Measurements from ENCODE around the gene SLC16A11. TPM values are rescaled to one million over a fixed set of nuclear protein-coding genes. Genes with fewer than 3 reads are reported as not detected.
"Not testable (repeated sequence)": the region's sequence is repeated elsewhere in the genome, so short reads cannot be mapped to it uniquely, and the experiment has no call there.

SLC16A11 gene, protein sequence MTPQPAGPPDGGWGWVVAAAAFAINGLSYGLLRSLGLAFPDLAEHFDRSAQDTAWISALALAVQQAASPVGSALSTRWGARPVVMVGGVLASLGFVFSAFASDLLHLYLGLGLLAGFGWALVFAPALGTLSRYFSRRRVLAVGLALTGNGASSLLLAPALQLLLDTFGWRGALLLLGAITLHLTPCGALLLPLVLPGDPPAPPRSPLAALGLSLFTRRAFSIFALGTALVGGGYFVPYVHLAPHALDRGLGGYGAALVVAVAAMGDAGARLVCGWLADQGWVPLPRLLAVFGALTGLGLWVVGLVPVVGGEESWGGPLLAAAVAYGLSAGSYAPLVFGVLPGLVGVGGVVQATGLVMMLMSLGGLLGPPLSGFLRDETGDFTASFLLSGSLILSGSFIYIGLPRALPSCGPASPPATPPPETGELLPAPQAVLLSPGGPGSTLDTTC
- not detected for total RNA-seq

DNA sequence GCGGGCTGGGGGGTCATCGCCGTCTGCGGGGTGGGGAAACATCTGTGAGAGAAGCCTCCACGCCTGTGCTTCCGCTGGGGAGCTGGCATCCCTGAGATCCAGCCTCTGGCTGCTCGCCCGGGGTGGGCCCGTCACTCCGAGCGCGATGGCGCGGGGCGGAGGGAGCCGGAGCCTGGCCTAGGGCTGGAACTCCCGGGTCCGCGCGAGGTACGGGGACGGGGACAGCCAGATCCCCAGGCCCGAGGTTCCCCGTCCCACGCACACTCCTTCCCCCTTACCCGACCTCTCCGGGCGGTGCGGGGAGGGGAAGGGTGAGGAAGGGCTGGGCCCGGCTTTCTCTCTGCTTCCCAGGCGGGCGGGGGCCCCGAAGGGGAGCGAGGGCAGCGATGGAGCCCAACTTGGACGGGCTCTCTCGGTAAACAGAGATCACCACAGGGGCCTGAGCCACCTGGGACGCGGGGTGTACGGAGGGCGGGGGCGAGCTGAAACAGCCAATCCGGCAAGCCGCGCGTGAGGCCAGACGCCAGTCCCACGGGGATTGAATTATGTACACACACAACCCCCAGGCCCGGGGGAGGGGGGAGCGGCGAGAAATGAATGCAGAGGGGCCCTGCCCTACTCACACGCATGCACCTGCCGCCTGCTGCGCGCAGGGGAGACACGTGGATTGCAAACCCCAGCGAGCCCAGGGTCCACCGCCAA, at the start of gene SLC16A11:
Gene SLC16A11, minus strand, starts transcription at position 596 of the 702 bp plus-strand sequence. Its CDS starts 579 bp downstream, at position 17.
- H3K4me1 ChIP-seq: peaks cover 12 to 22% of the 10 kb centered on the region in 2 donors
- H3K27ac ChIP-seq: no peak within 1 kb of the TSS
- TF ChIP-seq, protein P1, sequence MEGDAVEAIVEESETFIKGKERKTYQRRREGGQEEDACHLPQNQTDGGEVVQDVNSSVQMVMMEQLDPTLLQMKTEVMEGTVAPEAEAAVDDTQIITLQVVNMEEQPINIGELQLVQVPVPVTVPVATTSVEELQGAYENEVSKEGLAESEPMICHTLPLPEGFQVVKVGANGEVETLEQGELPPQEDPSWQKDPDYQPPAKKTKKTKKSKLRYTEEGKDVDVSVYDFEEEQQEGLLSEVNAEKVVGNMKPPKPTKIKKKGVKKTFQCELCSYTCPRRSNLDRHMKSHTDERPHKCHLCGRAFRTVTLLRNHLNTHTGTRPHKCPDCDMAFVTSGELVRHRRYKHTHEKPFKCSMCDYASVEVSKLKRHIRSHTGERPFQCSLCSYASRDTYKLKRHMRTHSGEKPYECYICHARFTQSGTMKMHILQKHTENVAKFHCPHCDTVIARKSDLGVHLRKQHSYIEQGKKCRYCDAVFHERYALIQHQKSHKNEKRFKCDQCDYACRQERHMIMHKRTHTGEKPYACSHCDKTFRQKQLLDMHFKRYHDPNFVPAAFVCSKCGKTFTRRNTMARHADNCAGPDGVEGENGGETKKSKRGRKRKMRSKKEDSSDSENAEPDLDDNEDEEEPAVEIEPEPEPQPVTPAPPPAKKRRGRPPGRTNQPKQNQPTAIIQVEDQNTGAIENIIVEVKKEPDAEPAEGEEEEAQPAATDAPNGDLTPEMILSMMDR (IDR thresholded peaks at IDR 0.05): no peak
- H3K36me3 ChIP-seq: no peaks in the 10 kb centered on the region
- H3K4me3 ChIP-seq: peak within 1 kb of the TSS; percentile 43 to 63
- H3K9me3 ChIP-seq: no peaks in the 10 kb centered on the region
- DNase-seq (ENCODE audit: low spot score in 2 of 2): no peak
- intact Hi-C loops (cut with DNase I): loop anchor here (2.0 kb wide), 1 partner anchor 93 kb away; no protein-coding TSS in a partner anchor
- H3K27me3 ChIP-seq: peaks cover 7% of the 10 kb centered on the region

DNA sequence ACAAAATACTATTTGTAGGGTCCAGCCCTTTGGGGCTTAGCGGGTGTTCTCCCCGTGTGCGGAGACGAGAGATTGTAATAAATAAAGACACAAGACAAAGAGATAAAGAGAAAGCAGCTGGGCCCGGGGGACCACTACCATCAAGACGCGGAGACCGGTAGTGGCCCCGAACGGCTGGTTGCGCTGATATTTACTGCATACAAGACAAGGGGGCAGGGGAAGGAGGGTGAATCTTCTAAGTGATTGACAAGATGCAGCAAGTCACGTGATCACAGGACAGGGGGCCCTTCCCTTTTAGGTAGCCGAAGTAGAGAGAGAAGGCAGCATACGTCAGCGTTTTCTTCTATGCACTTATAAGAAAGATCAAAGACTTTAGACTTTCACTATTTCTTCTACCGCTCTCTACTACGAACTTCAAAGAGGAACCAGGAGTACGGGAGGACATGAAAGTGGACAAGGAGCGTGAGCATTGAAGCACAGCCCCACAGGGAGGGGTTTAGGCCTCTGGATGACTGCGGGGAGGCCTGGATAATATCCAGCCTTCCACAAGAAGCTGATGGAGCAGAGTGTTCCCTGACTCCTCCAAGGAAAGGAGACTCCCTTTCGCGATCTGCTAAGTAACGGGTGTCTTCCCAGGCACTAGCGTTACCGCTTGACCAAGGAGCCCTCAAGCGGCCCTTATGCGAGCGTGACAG, 47.6 kb upstream of the SLC16A11 start:
- H3K36me3 ChIP-seq; H3K27ac ChIP-seq; intact Hi-C loops (cut with DNase I); H3K4me1 ChIP-seq; H3K4me3 ChIP-seq; H3K9me3 ChIP-seq; H3K27me3 ChIP-seq: not testable (repeated sequence)
- DNase-seq (ENCODE audit: low spot score in 2 of 2): peak in 1 of 2 donors; percentile 50

DNA sequence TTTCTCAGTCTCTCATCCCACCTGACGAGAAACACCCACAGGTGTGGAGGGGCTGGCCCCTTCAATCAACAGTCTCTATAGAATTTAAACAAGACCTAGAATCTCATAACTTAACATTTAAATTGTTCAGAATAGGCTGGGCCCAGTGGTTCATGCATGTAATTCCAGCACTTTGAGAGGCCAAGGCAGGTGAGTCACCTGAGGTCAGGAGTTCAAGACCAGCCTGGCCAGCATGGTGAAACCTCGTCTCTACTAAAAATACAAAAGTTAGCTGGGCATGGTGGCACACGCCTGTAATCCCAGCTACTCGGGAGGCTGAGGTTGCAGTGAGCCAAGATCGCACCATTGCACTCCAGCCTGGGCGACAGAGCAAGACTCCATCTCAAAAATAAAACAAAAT, 45.7 kb upstream of the SLC16A11 start:
- H3K36me3 ChIP-seq; DNase-seq (ENCODE audit: low spot score in 2 of 2); intact Hi-C loops (cut with DNase I); H3K4me1 ChIP-seq; H3K27me3 ChIP-seq; H3K4me3 ChIP-seq; H3K27ac ChIP-seq; H3K9me3 ChIP-seq: not testable (repeated sequence)

DNA sequence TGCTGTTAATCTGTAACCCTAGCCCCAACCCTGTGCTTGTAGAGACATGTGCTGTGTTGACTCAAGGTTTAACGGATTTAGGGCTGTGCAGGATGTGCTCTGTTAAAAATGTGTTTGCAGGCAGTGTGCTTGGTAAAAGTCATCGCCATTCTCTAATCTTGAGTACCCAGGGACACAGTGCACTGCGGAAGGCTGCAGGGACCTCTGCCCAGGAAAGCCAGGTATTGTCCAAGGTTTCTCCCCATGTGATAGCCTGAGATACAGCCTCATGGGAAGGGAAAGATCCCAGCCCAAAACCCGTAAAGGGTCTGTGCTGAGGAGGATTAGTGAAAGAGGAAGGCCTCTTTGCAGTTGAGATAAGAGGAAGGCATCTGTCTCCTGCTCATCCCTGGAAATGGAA, 44.5 kb upstream of the SLC16A11 start:
- H3K27ac ChIP-seq; H3K36me3 ChIP-seq; H3K4me1 ChIP-seq; H3K4me3 ChIP-seq; H3K9me3 ChIP-seq; H3K27me3 ChIP-seq; intact Hi-C loops (cut with DNase I): not testable (repeated sequence)
- peak in 1 of 2 donors; percentile 19 for DNase-seq (ENCODE audit: low spot score in 2 of 2)

DNA sequence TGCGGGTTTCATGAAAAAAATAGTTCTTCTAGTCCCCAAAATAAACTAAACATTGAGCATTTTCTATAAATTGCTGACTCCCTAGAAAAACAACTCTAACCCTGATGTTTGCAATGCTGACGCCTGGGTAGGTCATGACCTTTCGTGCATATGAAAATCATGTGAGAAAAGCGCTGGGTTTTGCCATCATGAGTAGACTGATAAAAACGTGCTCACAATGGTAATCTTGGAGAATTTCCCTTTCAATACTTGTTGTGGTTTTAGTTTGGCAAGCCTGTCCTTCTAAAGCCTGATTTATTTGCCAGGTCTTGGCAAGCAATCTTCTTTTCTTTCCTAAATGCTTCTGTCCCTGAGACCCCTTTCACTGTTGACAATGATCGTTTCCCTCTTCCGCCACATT, 40.2 kb upstream of the SLC16A11 start:
- Histone ChIP-seq H3K9me3 (no peaks in the 10 kb centered on the region), H3K4me3 (no peak overlapping the region), H3K27ac (no peak overlapping the region), H3K36me3 (no peaks in the 10 kb centered on the region), H3K4me1 (no peaks in the 10 kb centered on the region), H3K27me3 (no peaks in the 10 kb centered on the region)
- intact Hi-C loops (cut with DNase I): no loop called here
- peak in 1 of 2 donors; percentile 40 for DNase-seq (ENCODE audit: low spot score in 2 of 2)
- TF ChIP-seq, protein P1 (IDR thresholded peaks at IDR 0.05): no peak

DNA sequence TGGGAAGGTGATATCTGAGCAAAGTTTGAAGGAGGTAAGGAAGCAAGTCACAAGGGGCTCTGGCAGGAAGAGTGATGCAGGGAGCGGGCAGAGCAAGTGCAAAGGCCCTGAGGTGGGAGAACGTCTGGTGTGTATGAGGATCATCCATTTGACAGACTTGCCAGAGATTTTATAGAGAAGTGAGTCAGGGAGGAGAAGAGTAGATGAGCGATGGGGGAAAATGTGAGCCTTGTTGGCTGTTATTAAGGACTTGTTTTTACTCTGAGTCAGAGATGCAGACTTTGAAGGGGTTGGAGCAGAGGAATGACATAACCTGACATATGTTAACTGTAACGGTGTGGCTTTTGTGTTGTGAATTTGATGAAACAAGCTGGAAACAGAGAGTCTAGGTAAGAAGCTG, 39.7 kb upstream of the SLC16A11 start:
- no peak overlapping the region for H3K4me3 ChIP-seq
- no peaks in the 10 kb centered on the region for H3K9me3 ChIP-seq
- H3K4me1 ChIP-seq: no peaks in the 10 kb centered on the region
- intact Hi-C loops (cut with DNase I): no loop called here
- peak in 1 of 2 donors; percentile 33 for DNase-seq (ENCODE audit: low spot score in 2 of 2)
- H3K27ac ChIP-seq: no peak overlapping the region
- no peaks in the 10 kb centered on the region for H3K27me3 ChIP-seq
- no peaks in the 10 kb centered on the region for H3K36me3 ChIP-seq
- TF ChIP-seq, protein P1 (IDR thresholded peaks at IDR 0.05): no peak
